ENCODE results near the gene DCAF16. TPM values are rescaled to one million over a fixed set of nuclear protein-coding genes. Genes with fewer than 3 reads are reported as not detected.
A peak's percentile ranks its signal among the peaks of the same experiment; 100 is the strongest.

The DCAF16 gene
- total and polyA plus RNA-seq, 8 donors = 23.1 to 74.1 (median 63.5) TPM

- Histone ChIP-seq H3K4me3 (no peak overlapping the region), H3K9me3 (no peaks in the 10 kb centered on the region), H3K4me1 (peaks cover 6 to 13% of the 10 kb centered on the region in 2 donors), H3K36me3 (no peaks in the 10 kb centered on the region), H3K27me3 (peaks cover 23 to 45% of the 10 kb centered on the region in 2 donors), H3K27ac (no peak overlapping the region)
- no peak for TF ChIP-seq CTCF (IDR thresholded peaks at IDR 0.05)
- ATAC-seq = no peak
- no peak for DNase-seq
- intact Hi-C loops (cut with DNase I) = no loop called here
Observed at GRCh38 chr4:17778431-17778830, 32.1 kb downstream of the DCAF16 start.

- H3K27ac ChIP-seq = no peak overlapping the region
- H3K36me3 ChIP-seq = no peaks in the 10 kb centered on the region
- no peaks in the 10 kb centered on the region for H3K9me3 ChIP-seq
- H3K4me3 ChIP-seq = no peak overlapping the region
- H3K27me3 ChIP-seq = no peaks in the 10 kb centered on the region
- DNase-seq = peak in 1 of 4 donors; percentile 45
- TF ChIP-seq CTCF (IDR thresholded peaks at IDR 0.05) = no peak
- ATAC-seq = no peak
- intact Hi-C loops (cut with DNase I) = no loop called here
- H3K4me1 ChIP-seq = no peaks in the 10 kb centered on the region
Observed at GRCh38 chr4:17773135-17773698, 37.3 kb downstream of the DCAF16 start.

GRCh38 chr4:17771284-17771908 lies 39.2 kb downstream of the DCAF16 start:
- no peaks in the 10 kb centered on the region for H3K36me3 ChIP-seq
- intact Hi-C loops (cut with DNase I) = no loop called here
- H3K9me3 ChIP-seq = peaks cover 0 to 6% of the 10 kb centered on the region in 2 donors
- H3K4me1 ChIP-seq = no peaks in the 10 kb centered on the region
- H3K27ac ChIP-seq = no peak overlapping the region
- ATAC-seq (peak; percentile 81), DNase-seq (peak in 1 of 4 donors; percentile 49)
- H3K27me3 ChIP-seq = no peaks in the 10 kb centered on the region
- H3K4me3 ChIP-seq = no peak overlapping the region
- TF ChIP-seq CTCF (IDR thresholded peaks at IDR 0.05) = no peak

GRCh38 chr4:17770845-17771244 lies 39.7 kb downstream of the DCAF16 start:
- no peak for ATAC-seq
- intact Hi-C loops (cut with DNase I) = no loop called here
- no peak for DNase-seq
- no peaks in the 10 kb centered on the region for H3K4me1 ChIP-seq
- no peak for TF ChIP-seq CTCF (IDR thresholded peaks at IDR 0.05)
- H3K27me3 ChIP-seq = no peaks in the 10 kb centered on the region
- H3K27ac ChIP-seq = no peak overlapping the region
- H3K9me3 ChIP-seq = peaks cover 0 to 6% of the 10 kb centered on the region in 2 donors
- no peaks in the 10 kb centered on the region for H3K36me3 ChIP-seq
- no peak overlapping the region for H3K4me3 ChIP-seq

GRCh38 chr4:17769406-17770174 lies 41.0 kb downstream of the DCAF16 start:
- H3K36me3 ChIP-seq = no peaks in the 10 kb centered on the region
- H3K4me3 ChIP-seq = no peak overlapping the region
- H3K27ac ChIP-seq = peak overlapping the region in 1 of 2 donors; percentile 33
- H3K9me3 ChIP-seq = peaks cover 0 to 6% of the 10 kb centered on the region in 2 donors
- TF ChIP-seq CTCF (IDR thresholded peaks at IDR 0.05) = no peak
- peak in 1 of 4 donors; percentile 51 for DNase-seq
- intact Hi-C loops (cut with DNase I) = no loop called here
- H3K4me1 ChIP-seq = no peaks in the 10 kb centered on the region
- H3K27me3 ChIP-seq = no peaks in the 10 kb centered on the region
- ATAC-seq = peak; percentile 85
